SK-N-SH treated with all-trans-retinoic acid at 6 μM for 48 hours (cell line): ENCODE data around the gene DPYSL5.
A peak's percentile ranks its signal among the peaks of the same experiment; 100 is the strongest.

Experiments used
- ATAC-seq: fragments of 200-7000 bp; cut with Tn5 transposase; 3 replicates; pipeline ENCODE4 v1.9.1; 2020; ENCODE audit warnings: mild to moderate bottlenecking, moderate library complexity
- ARNTL ChIP-seq: fragments of 450-650 bp; formaldehyde crosslinking; IDR thresholded peaks from 2 replicates; pipeline ENCODE4 v1.5.0; 2020; ENCODE audit warnings: low read depth, mild to moderate bottlenecking, moderate library complexity, borderline replicate concordance
- BACH2 ChIP-seq: fragments of 250-450 bp; sonication (Bioruptor Pico); IDR thresholded peaks from 2 replicates; pipeline ENCODE4 v1.9.0; 2021; ENCODE audit warnings: mild to moderate bottlenecking, borderline replicate concordance
- CREB5 ChIP-seq: fragments of 250-450 bp; sonication (Bioruptor Pico); IDR thresholded peaks from 2 replicates; pipeline ENCODE4 v1.5.1; 2020; ENCODE audit warnings: low read depth, mild to moderate bottlenecking, moderate library complexity
- CSDC2 ChIP-seq: fragments of 250-450 bp; sonication (Bioruptor Pico); IDR thresholded peaks from 2 replicates; pipeline ENCODE4 v1.5.0; 2020; ENCODE audit warnings: mild to moderate bottlenecking, moderate library complexity
- CSRNP3 ChIP-seq: fragments of 250-450 bp; sonication (Bioruptor Pico); IDR thresholded peaks from 2 replicates; pipeline ENCODE4 v1.5.1; 2021; ENCODE audit warnings: mild to moderate bottlenecking, moderate library complexity
- ESRRG ChIP-seq: fragments of 250-450 bp; sonication (Bioruptor Pico); IDR thresholded peaks from 2 replicates; pipeline ENCODE4 v1.6.1; 2021; ENCODE audit warnings: mild to moderate bottlenecking
- GLIS3 ChIP-seq: fragments of 250-450 bp; sonication (Bioruptor Pico); IDR thresholded peaks from 2 replicates; pipeline ENCODE4 v1.5.0; 2020; ENCODE audit warnings: mild to moderate bottlenecking, moderate library complexity
- ISL1 ChIP-seq: fragments of 250-450 bp; sonication (Bioruptor Pico); IDR thresholded peaks from 2 replicates; pipeline ENCODE4 v2.1.2; 2022; ENCODE audit warnings: mild to moderate bottlenecking, moderate library complexity
- PATZ1 ChIP-seq: fragments of 250-450 bp; sonication (Bioruptor Pico); IDR thresholded peaks from 2 replicates; pipeline ENCODE4 v1.8.0; 2020; ENCODE audit warnings: mild to moderate bottlenecking, moderate library complexity, borderline replicate concordance
- POU6F1 ChIP-seq: fragments of 250-450 bp; sonication (Bioruptor Pico); IDR thresholded peaks from 2 replicates; pipeline ENCODE4 v1.8.0; 2021; ENCODE audit warnings: low read depth, mild to moderate bottlenecking, moderate library complexity, borderline replicate concordance
- RARB ChIP-seq: fragments of 250-450 bp; sonication (Bioruptor Pico); IDR thresholded peaks from 2 replicates; pipeline ENCODE4 v1.8.0; 2021; ENCODE audit warnings: mild to moderate bottlenecking, moderate library complexity
- SNAI2 ChIP-seq: fragments of 250-450 bp; sonication (Bioruptor Pico); IDR thresholded peaks from 2 replicates; pipeline ENCODE4 v1.5.0; 2020; ENCODE audit warnings: mild to moderate bottlenecking, moderate library complexity
- TCF4 ChIP-seq: fragments of 250-450 bp; sonication (Bioruptor Pico); IDR thresholded peaks from 2 replicates; pipeline ENCODE4 v1.8.0; 2021; ENCODE audit warnings: mild to moderate bottlenecking, moderate library complexity, borderline replicate concordance
- TOX ChIP-seq: fragments of 250-450 bp; sonication (Bioruptor Pico); IDR thresholded peaks from 2 replicates; pipeline ENCODE4 v1.8.0; 2021; ENCODE audit warnings: mild to moderate bottlenecking, moderate library complexity, borderline replicate concordance
- TSHZ2 ChIP-seq: fragments of 250-450 bp; sonication (Bioruptor Pico); IDR thresholded peaks from 2 replicates; pipeline ENCODE4 v1.5.0; 2020; ENCODE audit warnings: mild to moderate bottlenecking, moderate library complexity
- ZC3H10 ChIP-seq: fragments of 250-450 bp; sonication (Bioruptor Pico); IDR thresholded peaks from 2 replicates; pipeline ENCODE4 v1.5.1; 2021; ENCODE audit warnings: mild to moderate bottlenecking, moderate library complexity
- ZFP3 ChIP-seq: fragments of 250-450 bp; sonication (Bioruptor Pico); IDR thresholded peaks from 2 replicates; pipeline ENCODE4 v1.5.0; 2020; ENCODE audit warnings: mild to moderate bottlenecking, moderate library complexity
- ZNF565 ChIP-seq: fragments of 450-650 bp; formaldehyde crosslinking; conservative IDR thresholded peaks from 2 replicates; pipeline ENCODE4 v1.5.0; 2020; ENCODE audit warnings: low read depth, mild to moderate bottlenecking, moderate library complexity
- ZNF70 ChIP-seq: fragments of 450-650 bp; formaldehyde crosslinking; IDR thresholded peaks from 2 replicates; pipeline ENCODE4 v1.5.0; 2020; ENCODE audit warnings: mild to moderate bottlenecking, moderate library complexity
- ZNF8 ChIP-seq: fragments of 450-650 bp; formaldehyde crosslinking; IDR thresholded peaks from 2 replicates; pipeline ENCODE4 v1.5.0; 2020; ENCODE audit warnings: mild to moderate bottlenecking, moderate library complexity

DPYSL5 gene

GRCh38 chr2:26991717-26992116, 143.8 kb downstream of the DPYSL5 start (continued):
- no peak for TF ChIP-seq PATZ1 (CRISPR knock-in tag)
- no peak for TF ChIP-seq TSHZ2 (CRISPR knock-in tag)
- no peak for TF ChIP-seq ZNF70 (CRISPR knock-in tag)

- no peak for ATAC-seq
- TF ChIP-seq CSDC2 (CRISPR knock-in tag) (no peak), TOX (CRISPR knock-in tag) (no peak), CSRNP3 (CRISPR knock-in tag) (no peak), ISL1 (CRISPR knock-in tag) (0 out of 2 replicates have a peak, but pooled peaks have one; percentile 11), ESRRG (no peak), TCF4 (CRISPR knock-in tag) (no peak), ZNF70 (CRISPR knock-in tag) (no peak), ZC3H10 (CRISPR knock-in tag) (no peak)
- TF ChIP-seq, all 23 proteins: peak for 1
Observed at GRCh38 chr2:26993768-26994167, 145.8 kb downstream of the DPYSL5 start.

- ATAC-seq, result no peak
- TF ChIP-seq RARB (no peak), CREB5 (CRISPR knock-in tag) (no peak), TOX (CRISPR knock-in tag) (no peak), ZNF70 (CRISPR knock-in tag) (no peak), ZFP3 (no peak), SNAI2 (CRISPR knock-in tag) (no peak), GLIS3 (CRISPR knock-in tag) (no peak), BACH2 (CRISPR knock-in tag) (no peak), ARNTL (CRISPR knock-in tag) (no peak), ZNF8 (no peak), POU6F1 (no peak), ZC3H10 (CRISPR knock-in tag) (no peak), CSRNP3 (CRISPR knock-in tag) (no peak), ZNF565 (CRISPR knock-in tag) (no peak), ISL1 (CRISPR knock-in tag) (no peak)
Observed at GRCh38 chr2:26994983-26995382, 147.1 kb downstream of the DPYSL5 start.
